GM21447 (cell line): ENCODE measurements around the gene SAMD11.
"Not testable (repeated sequence)": the region's sequence is repeated elsewhere in the genome, so short reads cannot be mapped to it uniquely, and the experiment has no call there.

Experiments used
- ATAC-seq: cut with Tn5 transposase; IDR thresholded peaks from one replicate; pipeline ENCODE4 v1.9.1; 2021; ENCODE audit not compliant: unreplicated experiment

SAMD11 gene

GRCh38 chr1:974687-975328, 51.1 kb downstream of the SAMD11 start:
- no peak for ATAC-seq

- ATAC-seq: no peak
Measured at GRCh38 chr1:975365-975764, 51.6 kb downstream of the SAMD11 start.

GRCh38 chr1:975896-976683, 52.4 kb downstream of the SAMD11 start:
- peak; percentile 48 for ATAC-seq

- ATAC-seq: not testable (repeated sequence)
Measured at GRCh38 chr1:976791-977190, 53.1 kb downstream of the SAMD11 start.

GRCh38 chr1:978069-978834, 54.5 kb downstream of the SAMD11 start:
- ATAC-seq: no peak

- ATAC-seq: no peak
Measured at GRCh38 chr1:978835-979743, 55.4 kb downstream of the SAMD11 start.

GRCh38 chr1:979744-980072, 56.0 kb downstream of the SAMD11 start:
- no peak for ATAC-seq

- ATAC-seq: no peak
Measured at GRCh38 chr1:980137-980571, 56.4 kb downstream of the SAMD11 start.

GRCh38 chr1:980602-981395, 57.1 kb downstream of the SAMD11 start:
- ATAC-seq: no peak

GRCh38 chr1:981491-981954, 57.8 kb downstream of the SAMD11 start:
- ATAC-seq: no peak

GRCh38 chr1:981955-982558, 58.3 kb downstream of the SAMD11 start, which contains the start of gene PERM1:
PERM1 (minus strand) TSS chr1:982093; CDS start chr1:981029, 1,064 bp downstream.
- no peak for ATAC-seq

GRCh38 chr1:982765-983436, 59.2 kb downstream of the SAMD11 start:
- ATAC-seq: no peak

GRCh38 chr1:983798-984475, 60.2 kb downstream of the SAMD11 start:
- no peak for ATAC-seq

GRCh38 chr1:984476-984814, 60.7 kb downstream of the SAMD11 start:
- no peak for ATAC-seq

- ATAC-seq: no peak
Measured at GRCh38 chr1:985126-985525, 61.4 kb downstream of the SAMD11 start.

- not testable (repeated sequence) for ATAC-seq
Measured at GRCh38 chr1:988061-988460, 64.3 kb downstream of the SAMD11 start.

- ATAC-seq: not testable (repeated sequence)
Measured at GRCh38 chr1:991275-991674, 67.6 kb downstream of the SAMD11 start.

- no peak for ATAC-seq
Measured at GRCh38 chr1:991895-992294, 68.2 kb downstream of the SAMD11 start.
